Neural progenitor cell (in vitro differentiated cells): ENCODE results near the gene MRPS6. TPM values are rescaled to one million over a fixed set of nuclear protein-coding genes. Genes with fewer than 3 reads are reported as not detected.

Source experiments
- DNase-seq: peaks from one replicate; pipeline ENCODE4 v3.0.0-alpha.2; 2016; ENCODE audit warnings: low spot score
- H2AFZ ChIP-seq: fragments of 200-600 bp; sonication (generic); replicated peaks from 2 replicates; pipeline ENCODE4 v1.6.1; 2016; ENCODE audit warnings: antibody characterized with exemption
- H3F3A ChIP-seq: fragments of 200-600 bp; sonication (generic); 2 replicates; pipeline ENCODE4 v1.6.1; 2016; ENCODE audit warnings: antibody characterized with exemption, low read depth
- H3K27ac ChIP-seq: fragments of 200-600 bp; sonication (generic); 2 replicates; pipeline ENCODE4 v1.5.1; 2016; ENCODE audit warnings: mild to moderate bottlenecking
- H3K27me3 ChIP-seq: fragments of 200-600 bp; sonication (generic); 2 replicates; pipeline ENCODE4 v1.6.1; 2016; ENCODE audit warnings: mild to moderate bottlenecking, moderate library complexity
- H3K36me3 ChIP-seq: fragments of 200-600 bp; sonication (generic); 2 replicates; pipeline ENCODE4 v1.5.1; 2016
- H3K4me1 ChIP-seq: fragments of 200-600 bp; sonication (generic); 2 replicates; pipeline ENCODE4 v1.6.1; 2016; ENCODE audit warnings: mixed run types
- H3K4me2 ChIP-seq: fragments of 200-600 bp; sonication (generic); 2 replicates; pipeline ENCODE4 v1.6.1; 2016
- H3K4me3 ChIP-seq: fragments of 200-600 bp; sonication (generic); 2 replicates; pipeline ENCODE4 v1.5.1; 2016
- H3K79me2 ChIP-seq: fragments of 200-600 bp; sonication (generic); 2 replicates; pipeline ENCODE4 v1.6.1; 2016; ENCODE audit warnings: low read depth
- H3K9ac ChIP-seq: fragments of 200-600 bp; sonication (generic); 2 replicates; pipeline ENCODE4 v1.6.1; 2016
- H3K9me3 ChIP-seq: fragments of 200-600 bp; sonication (generic); 2 replicates; pipeline ENCODE4 v1.5.1; 2016; ENCODE audit warnings: low read depth
- H4K20me1 ChIP-seq: fragments of 200-600 bp; sonication (generic); 2 replicates; pipeline ENCODE4 v1.6.1; 2016; ENCODE audit warnings: low read depth
- H3K27ac Mint-ChIP-seq: 3 replicates; pipeline ENCODE4 v1.8.0; 2021; ENCODE audit warnings: mixed read lengths
- H3K27me3 Mint-ChIP-seq: 2 replicates; pipeline ENCODE4 v1.8.0; 2022; ENCODE audit warnings: low read depth, mild to moderate bottlenecking, inconsistent platforms, moderate library complexity, mixed read lengths; ENCODE audit not compliant: insufficient read depth
- H3K36me3 Mint-ChIP-seq: 3 replicates; pipeline ENCODE4 v1.8.0; 2021; ENCODE audit warnings: mixed read lengths
- H3K4me1 Mint-ChIP-seq: 3 replicates; pipeline ENCODE4 v1.8.0; 2021; ENCODE audit warnings: mixed read lengths
- H3K4me3 Mint-ChIP-seq: 3 replicates; pipeline ENCODE4 v1.8.0; 2021; ENCODE audit warnings: mild to moderate bottlenecking, moderate library complexity, mixed read lengths
- H3K9me3 Mint-ChIP-seq: 3 replicates; pipeline ENCODE4 v1.8.0; 2020; ENCODE audit warnings: mixed read lengths
- EZH2 ChIP-seq: fragments of 200-600 bp; sonication (generic); IDR thresholded peaks from 2 replicates; pipeline ENCODE4 v1.6.1; 2017; ENCODE audit warnings: antibody characterized with exemption, mild to moderate bottlenecking, moderate library complexity
- EZH2phosphoT487 ChIP-seq: fragments of 200-600 bp; sonication (generic); IDR thresholded peaks from 2 replicates; pipeline ENCODE4 v1.6.1; 2017; ENCODE audit warnings: antibody characterized with exemption
- total RNA-seq: library from RNA; depleted of rRNA; stranded (reverse); fragments of >200 nt; gene quantifications from 2 replicates; pipeline ENCODE4 v1.2.3, GENCODE V29; 2015; ENCODE audit warnings: low replicate concordance
- TF ChIP-seq, protein P1 (sequence below): fragments of 200-600 bp; sonication (generic); IDR thresholded peaks from 2 replicates; pipeline ENCODE4 v1.5.1; 2017; ENCODE audit warnings: antibody characterized with exemption, mild to moderate bottlenecking

MRPS6 gene
- total RNA-seq, 1 donor from 2014 or later, result 108 TPM

DNA sequence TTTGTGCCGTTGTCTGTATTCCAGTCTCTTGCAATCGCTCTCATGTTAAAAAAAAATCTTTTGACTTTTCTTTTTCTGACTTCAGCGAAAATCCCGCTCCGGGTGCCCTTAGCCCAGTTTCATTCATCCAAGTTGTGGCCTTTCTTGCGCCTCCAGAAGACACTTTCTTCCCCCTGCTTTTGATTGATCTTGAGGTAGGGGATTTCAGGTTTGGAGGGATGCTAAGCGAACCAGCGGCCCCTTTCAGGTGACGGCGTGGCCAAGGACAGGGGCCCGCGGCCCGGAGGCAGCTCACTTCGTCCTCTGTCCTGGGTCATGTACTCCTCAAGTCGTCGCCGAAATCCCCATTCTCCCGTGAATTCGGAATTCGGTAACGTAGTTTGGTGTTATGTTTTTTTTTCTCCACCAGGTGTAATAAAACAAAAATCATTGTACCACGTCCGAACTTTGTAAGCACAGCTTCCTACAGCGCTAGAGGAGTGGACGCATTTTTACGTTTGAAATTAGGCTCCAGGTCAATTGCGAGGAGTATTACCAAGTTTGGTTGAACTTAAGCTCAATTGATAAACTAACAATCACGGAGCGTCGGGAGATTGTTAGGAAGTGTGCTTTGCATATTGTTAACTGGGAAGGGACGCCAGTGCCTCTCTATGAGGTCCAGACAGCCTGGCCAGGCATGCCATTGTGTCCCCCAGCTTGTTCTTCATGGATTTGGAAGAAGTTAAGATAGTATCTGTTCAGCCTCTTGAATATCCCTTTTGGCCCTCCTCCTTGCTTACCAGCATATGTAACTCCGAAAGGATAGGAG, 1.1 kb downstream of the MRPS6 start:
- Histone ChIP-seq H3K36me3 (peaks cover 13% of the 10 kb centered on the region), H3K9ac (peak overlapping the region; percentile 74), H3K4me2 (peak overlapping the region; percentile 85), H3K79me2 (peaks cover 56% of the 10 kb centered on the region), H2AFZ (no peak overlapping the region), H3K9me3 (no peaks in the 10 kb centered on the region), H3K4me1 (peaks cover 48% of the 10 kb centered on the region), H3K27ac (peak overlapping the region; percentile 81), H3F3A (peaks cover 22% of the 10 kb centered on the region), H3K27me3 (peaks cover 16% of the 10 kb centered on the region), H3K4me3 (peak overlapping the region; percentile 96), H4K20me1 (peaks cover 54% of the 10 kb centered on the region)
- peak overlapping the region; percentile 98 for H3K4me3 Mint-ChIP-seq
- H3K27ac Mint-ChIP-seq, result peak overlapping the region; percentile 88
- TF ChIP-seq, protein P1, sequence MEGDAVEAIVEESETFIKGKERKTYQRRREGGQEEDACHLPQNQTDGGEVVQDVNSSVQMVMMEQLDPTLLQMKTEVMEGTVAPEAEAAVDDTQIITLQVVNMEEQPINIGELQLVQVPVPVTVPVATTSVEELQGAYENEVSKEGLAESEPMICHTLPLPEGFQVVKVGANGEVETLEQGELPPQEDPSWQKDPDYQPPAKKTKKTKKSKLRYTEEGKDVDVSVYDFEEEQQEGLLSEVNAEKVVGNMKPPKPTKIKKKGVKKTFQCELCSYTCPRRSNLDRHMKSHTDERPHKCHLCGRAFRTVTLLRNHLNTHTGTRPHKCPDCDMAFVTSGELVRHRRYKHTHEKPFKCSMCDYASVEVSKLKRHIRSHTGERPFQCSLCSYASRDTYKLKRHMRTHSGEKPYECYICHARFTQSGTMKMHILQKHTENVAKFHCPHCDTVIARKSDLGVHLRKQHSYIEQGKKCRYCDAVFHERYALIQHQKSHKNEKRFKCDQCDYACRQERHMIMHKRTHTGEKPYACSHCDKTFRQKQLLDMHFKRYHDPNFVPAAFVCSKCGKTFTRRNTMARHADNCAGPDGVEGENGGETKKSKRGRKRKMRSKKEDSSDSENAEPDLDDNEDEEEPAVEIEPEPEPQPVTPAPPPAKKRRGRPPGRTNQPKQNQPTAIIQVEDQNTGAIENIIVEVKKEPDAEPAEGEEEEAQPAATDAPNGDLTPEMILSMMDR, result no peak
- TF ChIP-seq EZH2 (no peak), EZH2phosphoT487 (no peak)
- H3K36me3 Mint-ChIP-seq, result peaks cover 49% of the 10 kb centered on the region
- peak; percentile 74 for DNase-seq
- H3K27me3 Mint-ChIP-seq, result peaks cover 2% of the 10 kb centered on the region
- peaks cover 46% of the 10 kb centered on the region for H3K4me1 Mint-ChIP-seq
- H3K9me3 Mint-ChIP-seq, result no peaks in the 10 kb centered on the region

GRCh38 chr21:34075091-34075425, 1.7 kb downstream of the MRPS6 start:
- H3K36me3 Mint-ChIP-seq, result peaks cover 55% of the 10 kb centered on the region
- Histone ChIP-seq H3K4me2 (peak overlapping the region; percentile 85), H3K36me3 (peaks cover 13% of the 10 kb centered on the region), H3K27ac (no peak overlapping the region), H3K4me3 (peak overlapping the region; percentile 96), H3K9me3 (no peaks in the 10 kb centered on the region), H3K27me3 (peaks cover 16% of the 10 kb centered on the region), H3K79me2 (peaks cover 62% of the 10 kb centered on the region), H3K4me1 (peaks cover 48% of the 10 kb centered on the region), H2AFZ (no peak overlapping the region), H3K9ac (no peak overlapping the region), H4K20me1 (peaks cover 59% of the 10 kb centered on the region), H3F3A (peaks cover 22% of the 10 kb centered on the region)
- peak overlapping the region; percentile 98 for H3K4me3 Mint-ChIP-seq
- H3K27ac Mint-ChIP-seq, result peak overlapping the region; percentile 88
- DNase-seq, result no peak
- peaks cover 46% of the 10 kb centered on the region for H3K4me1 Mint-ChIP-seq
- peaks cover 4% of the 10 kb centered on the region for H3K27me3 Mint-ChIP-seq
- TF ChIP-seq EZH2phosphoT487 (no peak), EZH2 (no peak)
- TF ChIP-seq, protein P1, result no peak
- no peaks in the 10 kb centered on the region for H3K9me3 Mint-ChIP-seq

GRCh38 chr21:34075760-34076660, 2.6 kb downstream of the MRPS6 start:
- peak overlapping the region; percentile 96 for H3K4me3 ChIP-seq
- no peak for TF ChIP-seq EZH2phosphoT487
- TF ChIP-seq EZH2, result no peak
- TF ChIP-seq, protein P1, result no peak
- H3K4me1 Mint-ChIP-seq, result peaks cover 46% of the 10 kb centered on the region
- peaks cover 13% of the 10 kb centered on the region for H3K36me3 ChIP-seq
- H3K4me1 ChIP-seq, result peaks cover 50% of the 10 kb centered on the region
- H4K20me1 ChIP-seq, result peaks cover 69% of the 10 kb centered on the region
- no peak for DNase-seq
- H3K9me3 Mint-ChIP-seq, result peaks cover 7% of the 10 kb centered on the region
- peak overlapping the region; percentile 28 for H3K27ac Mint-ChIP-seq
- no peak overlapping the region for H3K27ac ChIP-seq
- H3K27me3 Mint-ChIP-seq, result peaks cover 4% of the 10 kb centered on the region
- H3K9ac ChIP-seq, result no peak overlapping the region
- peak overlapping the region; percentile 98 for H3K4me3 Mint-ChIP-seq
- peaks cover 16% of the 10 kb centered on the region for H3K27me3 ChIP-seq
- peak overlapping the region; percentile 85 for H3K4me2 ChIP-seq
- H3K79me2 ChIP-seq, result peaks cover 71% of the 10 kb centered on the region
- H3F3A ChIP-seq, result peaks cover 22% of the 10 kb centered on the region
- H2AFZ ChIP-seq, result no peak overlapping the region
- no peaks in the 10 kb centered on the region for H3K9me3 ChIP-seq
- H3K36me3 Mint-ChIP-seq, result peaks cover 64% of the 10 kb centered on the region
